GM19324 (cell line): ENCODE data around the gene TPRG1L.

Source experiments
- ATAC-seq: cut with Tn5 transposase; IDR thresholded peaks from one replicate; pipeline ENCODE4 v1.9.1; 2021; ENCODE audit warnings: mild to moderate bottlenecking, moderate library complexity; ENCODE audit not compliant: unreplicated experiment, low FRiP score

Gene TPRG1L

GRCh38 chr1:3641816-3642215, 17.0 kb downstream of the TPRG1L start:
- ATAC-seq, result no peak

GRCh38 chr1:3642919-3643675, 18.3 kb downstream of the TPRG1L start:
- no peak for ATAC-seq

GRCh38 chr1:3644273-3644672, 19.5 kb downstream of the TPRG1L start:
- no peak for ATAC-seq

GRCh38 chr1:3645247-3645646, 20.4 kb downstream of the TPRG1L start:
- no peak for ATAC-seq

- no peak for ATAC-seq
These were observed 21.0 kb downstream of the TPRG1L start for GRCh38 chr1:3645666-3646355.

GRCh38 chr1:3646596-3646995, 21.8 kb downstream of the TPRG1L start:
- no peak for ATAC-seq

- ATAC-seq, result peak; percentile 78
These were observed 24.8 kb downstream of the TPRG1L start, which contains the start of gene WRAP73 for GRCh38 chr1:3649342-3650247. TSS of gene WRAP73 (minus strand) at chr1:3650103. CDS start at chr1:3649999, 104 bp downstream.

GRCh38 chr1:3650248-3651025, 25.6 kb downstream of the TPRG1L start:
- no peak for ATAC-seq

- ATAC-seq, result no peak
These were observed 26.5 kb downstream of the TPRG1L start for GRCh38 chr1:3651026-3651929.

- ATAC-seq, result peak; percentile 34
These were observed 27.2 kb downstream of the TPRG1L start, which contains the start of gene TP73 for GRCh38 chr1:3651930-3652547. TSS of gene TP73 (plus strand) at chr1:3652516. CDS start at chr1:3682366, 29,850 bp downstream.

- peak; percentile 4 for ATAC-seq
These were observed 27.9 kb downstream of the TPRG1L start for GRCh38 chr1:3652548-3653285.

GRCh38 chr1:3653286-3653618, 28.4 kb downstream of the TPRG1L start:
- no peak for ATAC-seq

GRCh38 chr1:3654549-3655281, 29.9 kb downstream of the TPRG1L start:
- no peak for ATAC-seq

- ATAC-seq, result no peak
These were observed 31.8 kb downstream of the TPRG1L start for GRCh38 chr1:3656450-3657095.

- ATAC-seq, result no peak
These were observed 32.3 kb downstream of the TPRG1L start for GRCh38 chr1:3657096-3657475.

- ATAC-seq, result no peak
These were observed 32.9 kb downstream of the TPRG1L start for GRCh38 chr1:3657578-3658230.
